HepG2 (cell line): ENCODE results near the gene PCAT6. TPM values are rescaled to one million over a fixed set of nuclear protein-coding genes. Genes with fewer than 3 reads are reported as not detected.

ENCODE experiments used
- ARID3A ChIP-seq: IDR thresholded peaks from 2 replicates; pipeline ENCODE4 v1.6.1; 2012; ENCODE audit warnings: low read depth, low read length, improper control_type of control experiment
- ARNT2 ChIP-seq: sonication (generic); formaldehyde crosslinking; IDR thresholded peaks from 2 replicates; pipeline ENCODE4 v1.8.0; 2022; ENCODE audit warnings: mild to moderate bottlenecking, low read depth, missing genetic modification reagents, moderate library complexity
- CREB3 ChIP-seq: sonication (generic); formaldehyde crosslinking; IDR thresholded peaks from 2 replicates; pipeline ENCODE4 v1.5.0; 2020; ENCODE audit warnings: missing genetic modification reagents
- ETV6 ChIP-seq: sonication (generic); formaldehyde crosslinking; conservative IDR thresholded peaks from 2 replicates; pipeline ENCODE4 v1.4.0; 2020; ENCODE audit warnings: missing genetic modification reagents
- HIVEP1 ChIP-seq: sonication (generic); formaldehyde crosslinking; IDR thresholded peaks from 2 replicates; pipeline ENCODE4 v1.4.0; 2020; ENCODE audit warnings: mild to moderate bottlenecking, missing genetic modification reagents
- JDP2 ChIP-seq: sonication (generic); formaldehyde crosslinking; IDR thresholded peaks from 2 replicates; pipeline ENCODE4 v1.8.1; 2022; ENCODE audit warnings: missing genetic modification reagents, borderline replicate concordance
- NFIB ChIP-seq: sonication (generic); formaldehyde crosslinking; IDR thresholded peaks from 2 replicates; pipeline ENCODE4 v1.9.0; 2021; ENCODE audit warnings: missing genetic modification reagents, mild to moderate bottlenecking, borderline replicate concordance
- NFRKB ChIP-seq: fragments of 450-650 bp; IDR thresholded peaks from 2 replicates; pipeline ENCODE4 v1.6.1; 2017
- POGK ChIP-seq: sonication (generic); formaldehyde crosslinking; conservative IDR thresholded peaks from 2 replicates; pipeline ENCODE4 v1.8.0; 2022; ENCODE audit warnings: mild to moderate bottlenecking, moderate library complexity, missing genetic modification reagents
- ZNF143 ChIP-seq: sonication (generic); formaldehyde crosslinking; IDR thresholded peaks from 2 replicates; pipeline ENCODE4 v1.4.0; 2020; ENCODE audit warnings: missing genetic modification reagents
- ZNF235 ChIP-seq: sonication (generic); formaldehyde crosslinking; IDR thresholded peaks from 2 replicates; pipeline ENCODE4 v1.8.1; 2023; ENCODE audit warnings: mild to moderate bottlenecking, missing genetic modification reagents, borderline replicate concordance
- ZNF383 ChIP-seq: sonication (generic); formaldehyde crosslinking; IDR thresholded peaks from 2 replicates; pipeline ENCODE4 v1.4.0; 2020; ENCODE audit warnings: missing genetic modification reagents, mild to moderate bottlenecking, borderline replicate concordance
- ZNF703 ChIP-seq: sonication (generic); formaldehyde crosslinking; IDR thresholded peaks from 2 replicates; pipeline ENCODE4 v1.5.1; 2020; ENCODE audit warnings: missing genetic modification reagents, mild to moderate bottlenecking, moderate library complexity, borderline replicate concordance
- polyA plus RNA-seq, 8 experiments: library from polyadenylated mRNA; depleted of rRNA in 3 of 8; stranded (reverse) in 7 of 8; unstranded in 1 of 8; fragments of >200 nt; fragmentation: Illumina TruSeq in 4 of 8; extraction: Trizol in 4 of 8; gene quantifications; 2 replicates each; pipeline versions ENCODE4 v1.2.1 to v1.2.3, GENCODE V29; 2011 to 2016; ENCODE audit warnings: low read depth in 4 of 8, missing spikeins in 1 of 8, mixed read lengths in 1 of 8; ENCODE audit not compliant: insufficient read depth in 1 of 8
- total RNA-seq, 5 experiments: library from RNA; depleted of rRNA; stranded (reverse); fragments of >200 nt; fragmentation: Illumina TruSeq; extraction: Trizol; gene quantifications; 2 replicates each; pipeline ENCODE4 v1.2.3, GENCODE V29; 2016; ENCODE audit warnings: low read depth in 1 of 5

PCAT6 gene
- total and polyA plus RNA-seq, 2 of the 13 experiments (the other 11 are each of a cell fraction or from before 2014, with no cell fraction given) = 0.60 to 4.4 TPM

- TF ChIP-seq ZNF143 (CRISPR knock-in tag) (no peak), JDP2 (no peak), HIVEP1 (no peak), ZNF383 (CRISPR knock-in tag) (0 out of 2 replicates have a peak, but pooled peaks have one; percentile 14), ARNT2 (CRISPR knock-in tag) (no peak), NFRKB (no peak), ETV6 (CRISPR knock-in tag) (no peak), POGK (no peak), NFIB (CRISPR knock-in tag) (no peak), ZNF235 (CRISPR knock-in tag) (no peak), CREB3 (CRISPR knock-in tag) (no peak), ARID3A (no peak), ZNF703 (CRISPR knock-in tag) (0 out of 2 replicates have a peak, but pooled peaks have one; percentile 8)
- TF ChIP-seq, all 625 proteins: peak for 3
These were observed 550 bp upstream of the PCAT6 start (continued) for GRCh38 chr1:202810193-202810614.
